ENCODE measurements around the gene NUMA1. TPM values are rescaled to one million over a fixed set of nuclear protein-coding genes. Genes with fewer than 3 reads are reported as not detected.

Gene NUMA1
- total RNA-seq, 1 experiment from 2014 or later = 71.5 TPM

DNA sequence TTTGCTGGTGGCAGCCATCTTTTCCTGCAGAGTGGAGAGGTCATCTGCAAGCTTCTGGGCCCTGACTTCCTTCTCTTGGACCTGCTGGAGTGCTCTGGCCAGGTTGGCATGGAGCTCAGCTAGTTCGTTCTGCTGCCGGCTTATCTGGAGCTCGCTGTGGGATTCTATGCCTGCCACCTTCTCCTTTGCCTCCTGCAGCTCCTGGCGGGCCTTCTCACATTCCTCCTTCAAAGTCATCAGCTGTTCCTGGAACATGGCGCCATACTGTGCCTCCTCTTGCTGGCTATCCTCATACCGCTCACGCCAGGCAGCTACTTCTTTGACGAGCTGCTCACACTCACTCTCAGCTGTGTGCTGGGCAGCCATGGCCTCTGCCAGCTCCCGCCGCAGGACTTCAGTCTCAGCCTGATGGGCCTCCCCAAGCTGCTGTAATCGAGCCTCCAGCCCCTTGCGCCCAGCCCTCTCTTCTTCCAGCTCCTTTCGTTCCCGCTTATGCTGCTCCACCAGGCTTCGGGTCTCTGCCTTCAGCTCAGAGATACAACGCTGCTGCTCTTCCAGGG, 65.5 kb downstream of the NUMA1 start:
- DNase-seq (ENCODE audit: low spot score) = no peak

DNA sequence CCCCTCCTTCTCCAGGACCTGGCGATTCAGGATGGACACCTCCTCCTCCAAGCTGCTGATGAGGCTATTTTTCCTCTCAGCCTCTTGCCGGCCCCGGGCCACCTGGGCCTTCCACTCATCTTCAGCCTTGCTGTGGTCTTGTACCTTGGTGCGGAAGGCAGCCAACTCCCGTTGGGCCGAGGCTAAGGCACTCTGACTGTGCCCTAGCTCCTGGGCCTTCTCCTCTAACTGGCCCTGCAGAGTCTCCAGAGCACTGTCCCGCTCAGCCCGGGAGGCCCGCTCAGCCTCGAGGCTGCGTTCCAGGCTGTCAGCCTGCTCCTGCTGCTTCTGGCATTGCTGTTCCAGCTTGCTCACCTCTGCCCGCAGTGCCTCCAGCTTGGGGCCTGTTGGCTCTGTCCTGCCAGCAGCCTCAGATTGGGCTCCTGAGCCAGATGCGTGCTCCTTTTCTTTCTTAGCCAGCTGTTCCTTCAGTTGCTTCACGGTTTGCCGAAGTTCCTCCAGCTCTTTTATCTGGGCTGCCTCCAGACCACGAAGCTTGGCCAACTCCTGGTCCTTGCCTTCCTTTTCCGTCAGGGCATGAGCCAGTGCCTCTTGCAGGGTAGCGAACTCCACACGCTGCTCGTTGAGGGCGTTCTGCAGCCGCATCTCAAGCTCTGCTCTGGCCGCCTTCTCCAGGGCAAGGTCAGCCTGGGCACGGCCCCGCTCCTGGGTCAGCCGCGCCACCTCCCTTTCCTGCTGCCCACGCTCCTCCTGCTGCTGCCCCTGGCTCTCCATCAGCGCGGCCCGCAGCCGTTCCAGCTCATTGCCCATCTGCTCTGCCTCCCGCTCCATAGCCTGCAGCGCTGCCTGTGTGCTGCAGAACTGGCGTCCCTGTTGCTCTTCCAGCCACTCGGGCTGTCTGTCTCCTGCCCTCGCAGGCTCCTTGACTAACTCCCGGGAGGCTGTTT, 66.3 kb downstream of the NUMA1 start:
- no peak for DNase-seq (ENCODE audit: low spot score)

DNA sequence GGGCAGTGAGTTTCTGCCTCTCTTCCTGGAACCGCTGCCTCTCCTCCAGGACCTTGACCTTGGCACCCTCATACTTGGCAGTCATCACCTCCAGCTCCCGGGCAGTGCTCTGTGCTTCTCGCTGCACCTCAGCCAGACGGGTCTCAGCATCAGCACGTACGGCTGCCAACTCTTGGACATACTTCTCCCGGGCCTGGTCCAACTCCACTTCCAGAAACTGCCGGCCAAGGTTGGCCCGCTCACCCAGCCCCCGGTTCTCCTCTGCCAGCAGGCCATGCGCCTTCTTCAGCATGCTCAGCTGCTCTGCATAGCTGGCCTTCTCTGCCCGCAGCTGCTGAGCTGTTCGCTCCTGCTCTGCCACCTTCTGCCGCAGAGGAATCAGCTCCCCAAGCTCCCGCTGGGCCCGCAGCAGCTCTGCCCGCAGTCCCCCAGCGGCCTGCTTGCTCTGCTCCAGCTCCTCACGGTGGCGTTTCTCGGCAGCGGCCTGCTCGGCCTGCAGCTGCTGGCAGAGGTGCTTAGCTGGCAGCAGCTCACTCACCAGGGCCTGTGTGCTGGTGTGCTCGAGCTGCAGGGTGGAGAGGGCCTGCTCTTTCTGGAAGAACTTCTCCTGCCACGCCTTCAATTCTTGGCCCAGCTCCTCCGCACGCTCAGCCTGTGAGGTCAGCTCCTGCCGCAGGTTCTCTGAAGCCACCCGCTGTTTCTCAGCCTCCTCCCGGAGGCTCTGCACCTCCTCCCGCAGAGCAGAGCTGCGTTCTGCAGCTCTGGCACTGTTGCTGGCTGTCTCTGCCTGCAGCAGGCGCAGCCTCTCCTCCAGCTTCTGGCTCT, 67.2 kb downstream of the NUMA1 start:
- DNase-seq (ENCODE audit: low spot score) = no peak

DNA sequence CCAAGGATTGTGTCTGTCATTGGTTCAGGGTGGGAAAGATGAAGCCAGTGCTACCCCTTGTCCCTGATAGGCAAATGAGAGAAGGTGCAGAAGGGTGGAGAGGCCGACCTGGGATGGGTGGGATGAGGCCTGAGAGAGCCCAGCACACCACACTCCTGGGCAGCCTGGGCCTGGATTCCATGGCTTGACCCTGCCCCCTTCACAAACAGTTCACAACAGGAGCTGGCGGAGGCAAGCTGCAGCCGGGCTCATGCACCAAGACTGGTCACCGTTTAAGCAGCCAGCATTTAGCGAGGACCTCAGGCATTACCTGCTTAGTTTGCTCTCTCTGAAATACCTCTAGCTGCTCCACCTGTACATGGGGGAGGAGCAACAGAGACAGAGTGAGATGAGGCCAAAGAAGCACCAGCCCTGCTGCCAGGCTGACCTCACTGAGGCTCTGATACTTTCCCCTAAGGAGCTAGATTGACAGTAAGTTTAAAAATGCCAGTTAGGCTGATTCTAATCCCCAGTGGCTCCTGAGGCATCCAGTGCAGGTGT, 68.2 kb downstream of the NUMA1 start:
- no peak for DNase-seq (ENCODE audit: low spot score)

DNA sequence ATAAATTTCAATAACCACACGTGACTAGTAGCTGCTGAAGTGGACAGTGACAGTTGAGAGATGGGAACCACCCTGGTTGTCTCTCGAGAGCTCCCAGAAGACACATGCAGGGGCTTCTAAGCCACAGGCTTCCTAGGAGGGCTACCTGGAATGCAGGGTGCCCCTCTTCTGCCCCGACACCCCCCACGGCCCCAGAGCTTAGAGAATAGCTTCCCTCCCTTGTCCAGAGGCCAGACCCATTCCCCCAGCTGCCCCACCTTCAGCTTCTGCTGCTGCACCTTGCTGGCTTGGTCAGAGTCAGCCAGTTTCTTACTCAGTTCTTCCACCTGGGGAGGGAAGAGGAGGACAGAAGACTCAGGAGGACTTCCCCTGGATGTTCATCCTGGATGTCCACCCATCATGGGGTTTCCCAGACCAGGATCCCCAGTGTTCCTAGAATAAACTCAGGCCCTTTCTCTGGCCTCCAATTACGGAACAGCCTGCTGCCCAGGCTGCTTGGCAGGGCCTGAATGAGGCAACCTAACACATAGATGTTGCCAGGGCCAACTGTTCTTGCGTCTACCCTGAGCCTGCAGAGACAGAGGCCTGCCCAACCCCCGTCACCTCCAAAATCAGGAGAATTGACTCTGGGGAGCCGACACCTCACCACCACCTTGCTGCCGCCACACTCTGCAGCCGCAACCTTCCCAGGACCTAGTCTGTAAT, 69.7 kb downstream of the NUMA1 start:
- DNase-seq (ENCODE audit: low spot score) = no peak

DNA sequence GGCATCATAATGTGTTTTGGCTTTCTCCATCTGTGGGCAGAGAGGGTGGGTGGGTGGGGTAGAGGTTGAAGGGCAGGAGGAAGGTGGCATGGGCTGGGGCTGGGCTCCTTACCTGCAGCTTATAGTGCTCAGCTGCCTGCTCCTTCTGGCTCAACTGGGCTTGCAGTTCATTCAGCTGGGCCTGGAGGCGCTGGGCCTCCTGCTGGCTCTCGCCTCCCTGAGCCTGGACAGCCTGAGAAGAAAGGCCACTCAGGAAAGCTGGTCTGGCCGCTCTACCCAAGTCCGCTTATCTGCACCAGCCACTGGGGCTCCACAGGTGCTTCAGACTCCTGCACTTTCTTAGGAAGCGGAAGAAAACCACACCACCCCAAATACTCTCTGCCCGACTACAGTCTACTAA, 71.2 kb downstream of the NUMA1 start:
- no peak for DNase-seq (ENCODE audit: low spot score)

DNA sequence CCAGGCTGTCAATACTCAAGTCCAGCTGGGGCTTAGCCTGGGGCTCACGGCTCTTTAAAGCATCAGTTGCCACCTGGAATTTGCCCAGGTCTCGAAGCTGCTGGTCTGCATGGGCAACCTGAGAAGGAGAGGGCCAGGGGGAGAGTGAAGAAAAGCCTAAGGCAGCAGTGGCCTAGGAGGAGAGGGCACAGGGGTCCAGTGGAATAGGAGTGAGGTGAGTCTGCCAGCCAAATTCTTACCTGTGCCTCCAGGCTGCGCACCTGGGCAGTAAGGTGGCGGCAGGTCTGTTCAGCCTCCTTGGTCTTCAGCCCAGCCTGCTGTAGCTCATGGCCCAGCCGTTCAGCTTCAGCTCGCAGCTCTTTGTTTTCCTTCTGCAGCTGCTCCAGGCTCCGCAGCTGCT, 71.6 kb downstream of the NUMA1 start:
- DNase-seq (ENCODE audit: low spot score) = no peak

DNA sequence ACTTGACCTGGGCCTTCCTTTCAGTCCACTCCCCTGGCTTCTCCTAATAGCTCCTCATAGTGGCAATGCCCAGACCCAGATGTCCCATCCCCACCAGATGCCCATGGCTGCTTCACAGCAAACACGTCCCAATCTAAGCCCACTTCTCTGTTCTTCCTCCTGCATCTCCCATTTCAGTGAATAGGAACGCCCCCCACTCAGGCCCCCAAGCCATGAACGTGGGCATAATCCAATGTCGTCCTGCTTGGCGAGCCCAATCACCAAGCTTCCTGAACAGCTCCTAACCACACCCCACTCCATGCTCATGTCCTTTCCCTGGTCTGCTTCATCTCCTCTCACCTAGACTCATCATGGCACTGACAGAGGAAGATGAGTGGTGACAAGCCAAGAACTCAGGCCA, 72.8 kb downstream of the NUMA1 start:
- DNase-seq (ENCODE audit: low spot score) = no peak

DNA sequence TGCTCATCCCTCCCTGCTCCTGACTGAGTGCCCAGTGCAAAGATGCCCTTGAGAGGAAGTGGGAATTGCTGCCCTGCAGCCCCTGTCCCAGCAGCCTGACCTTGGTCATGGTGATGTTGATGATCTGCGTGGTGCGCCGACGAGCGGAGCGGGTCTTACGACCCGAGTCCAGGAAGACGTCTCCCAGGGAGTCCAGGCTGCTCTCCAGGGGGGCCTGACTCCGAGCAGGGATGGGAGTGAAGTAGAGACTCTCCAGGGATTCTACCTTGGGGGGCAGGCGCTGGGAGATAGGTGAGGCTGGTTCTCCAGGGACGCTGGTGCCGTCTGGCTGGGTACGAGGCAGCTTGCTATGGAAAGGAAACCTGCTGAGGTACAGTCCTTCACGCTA, 73.3 kb downstream of the NUMA1 start:
- DNase-seq (ENCODE audit: low spot score) = no peak

DNA sequence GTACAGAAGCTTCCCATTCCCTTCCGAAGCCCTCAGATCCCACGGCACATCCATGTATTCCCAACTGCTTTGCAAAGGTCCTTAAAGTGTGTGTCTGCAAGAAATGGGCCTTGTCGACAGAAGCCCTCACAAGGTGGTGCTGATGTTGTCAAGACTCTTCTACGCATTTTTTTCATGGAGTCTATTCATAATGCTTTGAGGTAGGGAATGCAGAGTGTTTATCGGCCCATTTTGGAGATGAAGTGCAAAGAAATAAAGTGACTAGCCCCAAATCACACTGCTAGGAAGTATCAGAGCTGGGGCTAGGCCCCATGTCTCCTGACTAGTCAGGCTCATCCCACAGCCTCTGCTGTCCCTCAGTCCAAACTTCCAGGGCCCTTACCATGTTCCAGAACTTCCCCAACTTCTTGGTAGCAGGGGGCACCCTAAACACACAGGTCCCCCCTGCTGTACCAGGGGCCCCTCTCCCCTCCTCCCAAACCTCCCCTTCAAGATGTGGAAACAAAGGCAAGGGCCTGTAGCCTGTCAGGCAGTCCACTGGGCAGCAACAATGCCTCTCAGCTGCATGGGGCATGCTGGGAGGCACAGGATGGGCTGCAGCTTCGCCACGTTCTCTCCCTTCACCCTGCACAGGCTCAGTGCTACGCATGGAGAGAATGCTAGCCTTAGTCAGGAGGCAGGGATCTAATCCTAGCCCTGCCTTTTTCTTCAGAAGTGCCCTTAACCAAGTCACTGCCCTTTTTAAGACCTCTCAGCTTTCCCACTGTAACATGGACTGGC, 73.8 kb downstream of the NUMA1 start:
- no peak for DNase-seq (ENCODE audit: low spot score)

DNA sequence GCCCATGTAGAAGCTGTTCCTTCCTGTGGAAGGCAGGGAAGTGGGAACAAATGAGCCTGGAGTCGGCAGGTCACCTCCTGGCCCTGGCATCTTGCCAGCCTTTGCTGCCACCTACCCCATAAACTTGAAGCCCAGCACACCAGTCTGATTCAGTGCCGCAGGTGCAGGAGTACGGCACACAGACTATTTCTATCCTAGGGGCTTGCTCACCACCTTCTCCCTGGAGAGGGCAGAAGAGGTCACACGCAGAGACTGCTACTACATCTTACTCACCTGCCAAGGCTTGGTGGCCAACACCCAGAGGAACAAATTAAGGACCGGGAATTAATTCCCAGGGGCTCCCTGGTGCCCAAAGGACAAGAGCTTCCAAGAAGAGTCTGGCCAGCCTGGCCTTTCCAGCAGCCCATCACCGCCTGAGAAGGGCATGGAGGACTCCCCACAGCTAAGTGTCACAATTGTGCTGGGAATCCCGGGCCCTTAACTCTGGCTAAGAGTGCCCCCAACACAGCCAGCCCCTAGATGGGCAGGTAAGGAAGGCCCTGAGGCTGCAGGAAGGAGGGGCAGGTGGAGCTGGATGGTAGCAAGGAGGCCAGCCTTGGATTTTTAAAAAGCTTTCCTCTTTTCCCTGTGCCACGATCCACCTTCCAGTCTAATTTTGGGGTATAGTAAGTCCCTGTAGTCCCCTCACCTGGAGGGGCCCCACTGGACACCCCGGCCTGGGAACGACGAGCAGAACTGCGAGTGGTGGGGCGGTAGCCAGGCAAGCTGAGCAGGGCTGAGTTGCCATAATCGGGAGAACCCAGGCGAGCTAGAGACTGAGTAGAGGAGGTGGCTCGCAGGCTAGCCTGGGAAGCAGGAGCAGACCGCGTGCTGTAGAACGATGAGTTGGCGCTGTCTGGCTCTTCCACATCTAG, 74.7 kb downstream of the NUMA1 start:
- no peak for DNase-seq (ENCODE audit: low spot score)

DNA sequence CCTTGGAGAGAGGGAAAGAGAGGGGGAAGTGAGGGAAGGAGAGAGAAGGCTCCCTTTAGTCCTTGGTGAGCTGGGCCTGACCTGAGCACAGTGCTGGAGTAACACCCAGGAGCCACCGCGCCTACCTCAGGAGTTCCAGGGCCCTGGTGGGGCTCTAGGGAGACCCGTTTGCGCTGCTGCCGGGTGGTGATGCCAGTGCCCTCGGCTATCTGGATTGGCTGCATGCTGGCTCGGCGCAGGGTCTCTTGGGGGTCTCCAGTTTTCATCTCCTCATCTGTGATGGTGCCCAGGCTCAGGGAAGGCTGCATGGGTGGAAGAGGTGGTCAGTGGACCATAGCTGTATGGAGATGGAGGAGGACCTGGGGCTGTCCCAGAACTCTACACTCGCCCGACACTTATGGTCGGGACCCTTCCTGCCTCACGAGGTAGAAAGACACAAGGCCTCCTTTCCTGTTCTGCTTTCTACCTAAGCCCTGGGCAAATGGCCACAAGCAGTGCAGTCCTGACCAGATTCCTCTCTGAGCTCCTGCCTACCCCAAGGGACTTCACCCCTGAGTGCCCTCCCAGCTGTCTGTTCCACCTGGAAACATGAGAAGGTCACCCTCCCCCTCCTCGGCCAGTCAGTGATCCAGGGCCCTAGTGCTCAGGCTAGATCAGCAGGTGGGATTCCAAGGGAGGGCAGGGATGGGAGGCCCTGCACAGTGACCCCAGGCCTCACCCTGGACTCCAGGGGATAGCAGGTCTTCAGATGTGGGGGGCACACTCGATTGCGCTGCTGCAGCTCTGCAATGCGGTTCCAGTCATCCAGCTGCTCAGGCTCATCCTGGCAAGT, 75.6 kb downstream of the NUMA1 start:
- no peak for DNase-seq (ENCODE audit: low spot score)

DNA sequence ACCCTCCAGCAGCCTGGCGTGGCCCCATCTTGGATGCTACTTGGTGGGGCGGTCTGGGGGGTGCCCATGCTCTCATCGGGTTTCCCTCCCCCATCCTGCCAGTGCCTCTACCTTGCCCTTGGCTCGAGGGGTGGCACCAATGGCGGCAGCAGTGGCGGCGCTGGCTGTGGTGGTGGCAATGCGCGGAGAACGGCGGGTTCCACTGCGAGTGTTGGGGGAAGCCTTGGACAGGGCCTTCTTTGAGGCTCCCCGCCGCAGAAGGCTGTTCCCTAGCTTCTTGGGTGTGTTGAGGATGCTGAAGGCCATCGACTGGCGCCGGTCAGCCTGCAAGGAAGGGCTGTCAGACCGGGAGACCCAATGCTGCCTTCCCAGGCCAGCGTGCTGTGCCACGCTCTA, 76.6 kb downstream of the NUMA1 start:
- DNase-seq (ENCODE audit: low spot score) = no peak

DNA sequence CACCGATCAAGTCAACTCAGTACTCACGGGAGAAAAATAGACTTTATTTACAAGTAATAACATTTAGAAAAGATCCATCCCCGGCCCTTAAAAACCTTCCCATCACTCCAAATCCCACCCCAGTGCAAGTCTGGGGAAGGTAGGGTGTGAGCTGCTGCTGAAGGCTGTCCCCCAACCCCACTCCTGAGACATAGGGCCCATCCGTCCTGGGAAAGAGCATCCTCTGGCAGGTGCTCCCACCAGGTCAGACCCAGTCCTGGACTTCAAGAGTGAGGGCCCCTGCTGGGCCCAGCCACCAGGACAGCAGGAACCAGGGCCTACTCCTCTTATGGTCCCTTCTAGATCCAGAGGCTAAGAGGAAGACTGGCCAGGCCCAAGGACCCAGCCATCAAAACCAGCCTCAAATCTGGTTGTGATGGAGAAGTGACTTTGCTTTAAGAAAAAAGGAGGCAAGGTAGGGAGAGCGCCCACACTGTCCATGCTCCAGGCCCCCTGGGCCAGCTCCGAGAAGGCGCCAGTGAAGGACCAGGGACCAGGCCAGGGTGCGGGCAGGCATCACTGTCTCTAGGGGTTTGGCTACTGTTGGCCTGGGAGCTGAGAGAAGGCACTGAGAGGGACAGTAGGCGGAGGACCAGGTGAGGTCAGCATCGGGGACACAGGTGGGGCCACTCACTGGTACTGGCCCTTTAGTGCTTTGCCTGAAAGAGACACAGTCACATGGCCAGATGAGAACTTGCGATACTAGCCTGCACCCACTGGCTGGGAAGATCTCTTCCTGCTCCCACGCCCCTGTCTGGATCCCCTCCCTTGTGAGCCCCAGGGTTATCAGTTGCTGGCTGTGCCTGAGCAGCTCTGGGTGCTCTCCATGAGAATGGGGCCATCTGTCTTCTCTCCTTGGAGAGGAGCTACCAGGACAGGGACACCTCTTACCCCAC, 77.2 kb downstream of the NUMA1 start:
- no peak for DNase-seq (ENCODE audit: low spot score)

DNA sequence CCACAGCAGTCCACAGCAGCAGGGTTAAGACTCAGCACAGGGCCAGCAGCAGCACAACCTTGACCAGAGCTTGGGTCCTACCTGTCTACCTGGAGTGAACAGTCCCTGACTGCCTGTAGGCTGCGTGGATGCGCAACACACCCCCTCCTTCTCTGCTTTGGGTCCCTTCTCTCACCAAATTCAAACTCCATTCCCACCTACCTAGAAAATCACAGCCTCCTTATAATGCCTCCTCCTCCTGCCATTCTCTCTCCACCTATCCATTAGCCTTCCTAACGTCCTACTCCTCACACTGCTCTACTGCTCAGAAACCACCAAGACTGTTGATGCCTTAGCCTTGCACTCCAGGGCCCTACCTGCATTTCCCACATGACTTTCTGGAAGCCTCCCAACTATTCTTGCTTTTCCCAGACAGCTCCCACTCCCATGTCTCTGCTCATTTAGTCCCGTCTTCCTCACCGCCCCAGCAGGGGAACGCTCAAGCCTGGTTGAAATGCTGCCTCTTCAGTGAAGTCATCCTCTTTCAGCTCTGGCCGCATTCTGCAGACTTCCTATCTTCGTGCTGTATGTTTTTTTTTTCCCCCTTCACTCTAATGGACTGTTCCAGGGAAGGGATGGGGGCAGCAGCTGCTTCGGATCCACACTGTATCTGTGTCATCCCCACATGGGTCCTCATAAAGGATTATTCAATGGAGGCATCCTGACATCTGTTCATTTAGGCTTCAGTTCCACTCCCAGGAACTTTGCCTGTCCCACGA, 78.3 kb downstream of the NUMA1 start:
- no peak for DNase-seq (ENCODE audit: low spot score)

DNA sequence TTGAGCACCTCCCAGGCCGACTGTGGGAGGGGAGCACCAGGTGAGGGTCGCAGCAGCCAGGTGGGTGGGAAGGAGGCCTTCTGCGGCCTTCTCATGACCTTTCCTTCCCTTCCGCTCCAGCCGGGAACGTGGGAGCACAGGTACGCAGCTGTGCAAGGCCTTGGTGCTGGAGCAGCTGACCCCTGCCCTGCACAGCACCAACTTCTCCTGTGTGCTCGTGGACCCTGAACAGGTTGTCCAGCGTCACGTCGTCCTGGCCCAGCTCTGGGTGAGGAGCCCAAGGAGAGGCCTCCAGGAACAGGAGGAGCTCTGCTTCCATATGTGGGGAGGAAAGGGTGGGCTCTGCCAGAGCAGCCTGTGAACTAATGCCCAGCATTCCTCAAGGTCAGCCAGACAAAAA, 79.1 kb downstream of the NUMA1 start:
- DNase-seq (ENCODE audit: low spot score) = no peak
